Measurements from ENCODE around the gene ESPN.
"Not testable (repeated sequence)": the region's sequence is repeated elsewhere in the genome, so short reads cannot be mapped to it uniquely, and the experiment has no call there.

ESPN gene

DNA sequence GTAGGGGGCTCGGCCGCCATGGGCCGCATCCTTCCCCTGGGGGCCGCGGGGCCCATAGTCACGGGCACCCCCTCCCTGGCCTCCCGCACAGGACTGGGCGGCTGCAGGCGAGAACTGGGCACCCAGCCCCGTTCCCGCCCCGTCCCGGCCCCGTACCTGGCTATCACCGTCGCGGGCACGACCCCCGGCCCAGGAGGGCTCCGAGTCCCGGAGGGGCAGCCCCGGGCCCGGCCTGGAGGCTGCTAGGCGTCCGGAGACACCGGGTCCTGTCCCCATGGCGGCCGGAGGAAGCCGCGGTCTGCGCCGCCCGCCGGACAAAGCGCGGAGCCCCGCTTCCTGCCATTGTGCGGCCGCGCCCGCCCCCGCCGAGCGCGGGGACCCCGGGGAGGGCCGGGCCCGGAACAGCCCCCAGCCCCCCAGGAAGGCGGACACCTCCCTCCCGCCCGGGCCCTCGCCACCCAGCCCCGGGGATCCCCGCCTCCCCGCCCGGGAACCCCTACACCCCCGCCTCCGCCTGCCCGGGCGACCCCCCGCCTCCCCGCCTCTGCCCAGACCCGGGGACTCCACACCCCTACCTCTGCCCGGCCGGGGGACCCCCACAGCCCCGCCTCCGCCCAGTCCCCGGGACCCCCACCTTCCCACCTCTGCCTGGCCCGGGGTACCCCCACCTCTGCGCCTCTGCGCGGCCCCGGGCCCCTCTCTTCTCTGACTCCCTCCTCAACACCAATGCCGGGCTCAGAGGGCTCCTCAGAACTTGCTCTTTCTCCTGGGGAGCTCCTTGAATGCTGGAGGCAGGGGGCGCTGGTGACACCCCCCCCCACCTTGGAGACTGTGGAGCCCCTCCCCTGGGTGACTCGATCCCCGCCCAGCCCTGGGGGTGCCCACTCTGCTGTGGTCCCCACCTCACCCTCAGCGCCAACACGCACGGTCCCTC is 60.9 kb downstream of the ESPN start:
- no peak for DNase-seq (ENCODE audit: low spot score)

DNA sequence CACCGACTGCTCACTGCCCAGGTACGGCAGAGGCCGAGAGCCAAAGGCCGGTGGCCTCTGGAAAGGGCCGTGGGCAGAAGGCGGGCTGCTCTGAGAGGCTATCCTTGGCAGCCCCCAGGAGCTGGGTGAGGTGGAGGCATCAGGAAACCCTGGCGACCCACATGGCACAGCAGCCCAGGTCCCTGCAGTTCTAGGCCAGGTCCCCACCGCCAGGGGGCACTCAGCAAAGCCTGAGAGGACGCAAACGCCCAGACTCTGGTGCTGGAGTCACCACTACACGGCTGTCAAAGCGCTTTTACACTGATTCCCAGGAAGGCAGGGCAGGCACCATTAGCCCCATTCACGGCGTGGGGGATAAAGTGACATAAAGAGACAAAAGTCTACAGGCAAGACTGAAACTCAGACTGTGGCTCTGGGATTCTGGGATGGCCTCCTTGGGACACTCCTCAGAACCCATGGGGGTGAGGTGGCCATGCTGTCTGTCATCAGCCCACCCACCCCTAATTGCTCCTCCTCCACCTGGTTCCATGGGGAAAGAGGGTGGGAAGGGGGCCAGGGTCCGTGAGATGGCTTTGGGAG is 61.9 kb downstream of the ESPN start:
- DNase-seq (ENCODE audit: low spot score) = peak; percentile 34

DNA sequence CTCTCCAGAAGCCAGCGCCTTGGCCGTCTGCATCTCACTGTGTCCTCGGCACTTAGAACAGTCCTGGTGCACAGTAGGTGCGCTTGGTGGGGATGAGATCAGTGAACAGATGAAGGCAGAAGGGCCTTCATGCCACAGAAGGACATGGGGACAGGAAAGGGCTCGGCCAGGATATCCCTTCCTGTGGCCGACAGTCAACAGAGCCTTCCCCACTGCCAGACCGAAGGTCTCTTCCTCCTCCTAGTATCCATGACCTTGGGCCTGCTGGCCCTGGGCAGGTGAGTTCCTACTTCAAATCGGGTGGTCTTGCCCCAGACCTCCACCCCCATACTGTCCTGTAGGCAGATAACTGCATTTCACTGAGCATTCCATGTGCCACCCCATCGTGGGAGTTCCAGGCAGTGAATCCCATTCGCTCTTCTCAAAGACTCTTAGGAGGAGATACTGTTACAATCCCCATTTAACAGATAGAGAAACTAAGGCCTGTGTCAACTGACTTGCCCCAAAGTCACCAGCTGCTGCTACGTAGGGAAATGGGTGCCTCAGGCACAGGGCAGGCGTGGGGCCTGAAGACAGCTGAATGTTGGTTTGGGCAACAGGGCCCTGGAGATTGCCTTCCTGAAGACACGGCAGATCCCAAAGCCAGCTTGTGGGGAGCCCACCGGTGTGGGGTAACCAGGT is 63.4 kb downstream of the ESPN start:
- no peak for DNase-seq (ENCODE audit: low spot score)

GRCh38 chr1:6488602-6489382 is 64.2 kb downstream of the ESPN start:
- no peak for DNase-seq (ENCODE audit: low spot score)

- DNase-seq (ENCODE audit: low spot score) = no peak
Observed at GRCh38 chr1:6489383-6489765, 64.8 kb downstream of the ESPN start.

- DNase-seq (ENCODE audit: low spot score) = no peak
Observed at GRCh38 chr1:6489799-6490180, 65.2 kb downstream of the ESPN start.

DNA sequence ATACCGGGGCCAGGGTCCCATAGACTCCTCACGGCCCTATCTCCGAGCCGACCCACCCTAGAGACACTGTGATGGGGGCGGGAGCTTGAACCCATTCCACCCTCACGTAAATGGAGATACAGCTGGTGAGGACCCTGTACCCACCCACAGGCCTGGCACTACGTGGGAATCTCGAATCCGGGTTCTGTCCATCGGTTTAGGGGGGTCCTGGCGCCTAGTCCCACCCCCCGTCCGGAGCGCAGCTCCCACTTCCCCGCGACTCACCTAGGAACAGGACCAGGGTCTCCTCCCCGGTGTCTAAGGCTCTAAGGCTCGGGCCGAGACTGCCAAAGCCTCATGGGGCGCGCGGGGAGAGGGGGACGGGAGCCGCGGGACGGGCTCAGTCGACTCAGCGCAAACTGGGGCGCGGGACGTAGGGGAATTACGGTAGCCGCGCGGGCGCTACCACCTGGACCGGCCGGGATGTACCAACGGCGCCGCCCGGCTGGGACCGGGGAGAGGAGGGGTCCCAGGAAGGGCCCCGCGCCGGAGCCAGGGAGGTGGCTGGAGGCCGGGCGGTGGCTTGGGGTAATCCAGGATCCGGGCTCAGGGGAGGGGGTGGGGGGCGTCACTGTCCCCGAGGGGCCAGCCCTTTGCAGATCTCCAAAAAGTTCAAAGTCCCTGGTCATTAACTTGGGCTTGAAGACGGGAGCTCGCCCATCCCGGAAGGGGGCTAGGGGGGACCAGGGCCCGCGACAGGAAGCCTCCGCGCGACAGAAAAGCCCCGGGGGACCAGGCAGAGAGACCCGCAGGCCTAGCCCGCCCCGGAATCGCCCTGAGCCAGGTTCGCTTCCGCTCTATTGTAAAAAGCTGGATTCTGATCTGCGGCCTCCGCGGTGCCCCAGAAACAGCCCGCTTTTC is 65.9 kb downstream of the ESPN start:
- no peak for DNase-seq (ENCODE audit: low spot score)

- no peak for DNase-seq (ENCODE audit: low spot score)
Observed at GRCh38 chr1:6491081-6491449, 66.5 kb downstream of the ESPN start.

DNA sequence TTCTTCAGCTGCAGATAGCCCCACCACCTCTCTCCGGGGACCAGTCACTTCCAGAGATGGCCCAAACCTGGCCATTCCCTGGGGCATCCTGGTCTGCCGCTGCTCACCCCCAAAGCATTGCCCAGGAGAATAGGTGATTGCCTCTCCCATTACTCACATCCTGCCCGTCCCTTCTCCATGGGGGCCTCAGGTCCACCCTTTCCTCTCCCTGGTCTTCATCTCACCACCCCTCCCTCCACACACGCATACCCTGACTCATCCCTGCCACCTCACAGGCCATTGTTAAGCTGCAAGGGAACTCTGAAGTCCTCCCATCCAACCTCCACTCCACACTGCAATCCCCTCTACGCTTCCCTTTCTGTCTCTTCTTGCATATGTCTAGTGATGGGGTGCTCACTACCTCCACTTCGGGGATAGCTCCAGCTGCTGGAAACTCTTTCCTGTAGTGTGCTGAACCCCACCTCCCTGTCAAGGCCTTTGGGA is 66.9 kb downstream of the ESPN start, which contains the start of gene PLEKHG5:
PLEKHG5 (minus strand) TSS at position 188 of the 483 bp plus-strand sequence. CDS start 14,096 bp downstream, outside the sequence.
- DNase-seq (ENCODE audit: low spot score) = no peak

GRCh38 chr1:6491966-6492365 is 67.4 kb downstream of the ESPN start:
- DNase-seq (ENCODE audit: low spot score) = no peak

DNA sequence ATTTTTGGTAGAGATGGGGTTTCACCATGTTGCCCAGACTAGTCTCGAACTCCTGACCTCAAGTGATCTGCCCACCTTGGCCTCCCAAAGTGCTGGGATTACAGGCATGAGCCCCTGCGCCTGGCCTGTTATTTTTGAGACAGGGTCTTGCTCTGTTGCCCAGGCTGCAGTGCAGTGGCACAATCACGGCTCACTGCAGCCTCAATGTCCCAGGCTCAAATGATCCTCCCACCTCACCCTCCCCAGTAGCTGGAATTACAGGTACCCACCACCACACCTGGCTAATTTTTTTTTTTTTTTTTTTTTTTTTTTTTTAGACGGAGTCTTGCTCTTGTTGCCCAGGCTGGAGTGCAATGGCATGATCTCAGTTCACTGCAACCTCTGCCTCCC is 69.3 kb downstream of the ESPN start:
- not testable (repeated sequence) for DNase-seq (ENCODE audit: low spot score)

DNA sequence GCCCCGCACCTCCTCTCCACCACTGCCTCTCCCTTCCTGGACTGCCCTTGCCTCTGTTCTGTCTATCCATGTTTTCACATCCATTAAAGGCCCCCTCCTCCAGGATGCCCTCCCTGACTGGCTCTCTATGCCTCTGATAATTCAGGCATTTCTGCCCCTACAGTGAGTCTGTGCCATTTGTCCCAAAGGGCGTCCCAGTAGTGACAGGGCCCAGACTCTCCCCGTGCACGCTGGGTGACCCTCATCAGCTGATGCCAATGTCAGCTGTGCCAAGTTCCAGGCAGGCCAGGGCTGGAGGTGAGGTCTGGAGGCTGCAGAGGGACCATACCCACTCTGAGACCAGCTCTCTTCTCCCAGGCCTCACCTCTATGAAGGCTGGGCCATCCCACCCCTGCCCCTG is 70.1 kb downstream of the ESPN start:
- no peak for DNase-seq (ENCODE audit: low spot score)

- no peak for DNase-seq (ENCODE audit: low spot score)
Observed at GRCh38 chr1:6495041-6495441, 70.5 kb downstream of the ESPN start.

DNA sequence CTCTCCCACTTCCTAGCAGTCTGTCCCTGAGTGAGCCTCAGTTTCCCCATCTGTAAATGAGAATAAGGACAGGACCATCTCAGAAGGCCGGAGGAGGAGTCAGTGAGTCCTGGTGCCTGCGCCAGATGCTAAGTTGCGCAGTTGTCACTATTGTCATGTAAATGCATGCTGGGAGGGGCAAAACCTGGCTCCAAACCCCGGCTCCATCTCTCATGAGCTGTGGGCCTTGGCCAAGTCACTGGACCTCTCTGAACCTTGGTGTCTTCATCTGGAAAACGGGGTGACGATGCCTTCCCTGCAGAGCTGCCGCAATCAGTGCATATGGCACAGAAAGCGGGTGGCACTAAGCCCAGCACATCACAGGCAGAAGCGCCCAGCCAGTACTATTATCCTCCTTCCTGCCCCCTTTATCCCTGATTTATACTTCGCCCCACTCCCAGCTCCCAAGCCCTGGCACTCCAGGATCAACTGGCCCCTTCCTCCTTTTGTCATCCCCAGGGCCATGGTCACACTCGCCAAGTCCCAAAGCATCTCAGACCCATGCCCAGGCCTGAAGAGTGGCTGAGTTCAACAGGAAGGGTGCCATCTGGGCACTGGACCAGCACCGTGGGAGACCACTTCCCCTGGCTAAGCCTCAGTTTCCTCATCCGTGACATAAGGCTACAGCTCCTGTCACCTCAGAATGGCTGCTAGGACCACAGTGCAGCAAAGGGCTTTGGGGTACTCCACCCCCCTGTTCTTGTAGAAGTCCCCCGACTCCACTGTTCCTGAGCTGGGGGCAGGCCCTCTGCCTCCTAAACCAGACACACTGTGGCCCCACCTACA is 71.2 kb downstream of the ESPN start:
- no peak for DNase-seq (ENCODE audit: low spot score)

- no peak for DNase-seq (ENCODE audit: low spot score)
Observed at GRCh38 chr1:6496365-6496721, 71.8 kb downstream of the ESPN start.

DNA sequence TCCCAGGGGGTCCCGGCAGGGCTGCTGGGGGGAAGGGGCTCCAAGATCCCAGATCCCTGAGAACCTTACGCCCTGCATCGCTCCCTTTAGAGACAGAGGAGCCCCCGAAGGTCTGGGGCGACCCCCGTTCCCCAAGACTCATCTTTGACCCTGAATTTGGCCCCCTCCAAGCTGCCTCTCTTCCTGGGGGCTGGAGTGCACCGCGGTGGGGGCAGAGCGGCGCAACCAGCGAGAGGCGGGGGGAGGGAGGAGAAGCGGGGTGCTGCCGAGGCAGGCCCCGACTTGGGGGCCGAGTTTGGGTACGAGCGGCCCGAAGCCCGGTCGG is 72.3 kb downstream of the ESPN start:
- no peak for DNase-seq (ENCODE audit: low spot score)

- DNase-seq (ENCODE audit: low spot score) = no peak
Observed at GRCh38 chr1:6497215-6497866, 72.8 kb downstream of the ESPN start.

GRCh38 chr1:6497867-6498575 is 73.4 kb downstream of the ESPN start:
- DNase-seq (ENCODE audit: low spot score) = no peak

GRCh38 chr1:6498576-6499111 is 74.1 kb downstream of the ESPN start:
- DNase-seq (ENCODE audit: low spot score) = no peak

All from putamen (tissue), 1 donor.